Tibial artery (tissue), 4 donors: ENCODE data around the gene GBX2.

ENCODE experiments used
- DNase-seq, 2 donors: peaks; one replicate each; pipeline ENCODE4 v3.0.0-alpha.2; 2019
- H3K27ac ChIP-seq, 2 donors: fragments of 200-600 bp; sonication (generic) in 1 of 2; 1 replicate in 1 of 2; 2 replicates in 1 of 2; pipeline ENCODE4 v1.5.1; 2018 to 2019; ENCODE audit warnings: mild to moderate bottlenecking in 1 of 2
- H3K27me3 ChIP-seq, 2 donors: fragments of 200-600 bp; sonication (generic) in 1 of 2; one replicate each; pipeline versions ENCODE4 v1.5.1 to v1.6.0; 2016 to 2019
- H3K36me3 ChIP-seq, 3 donors: fragments of 200-600 bp; sonication (generic) in 2 of 3; one replicate each; pipeline ENCODE4 v1.5.1; 2016 to 2019; ENCODE audit warnings: mild to moderate bottlenecking in 2 of 3
- H3K4me1 ChIP-seq, 4 donors: fragments of 200-600 bp; sonication (generic) in 2 of 4; 1 replicate in 3 of 4; 2 replicates in 1 of 4; pipeline ENCODE4 v1.5.1; 2016 to 2019
- H3K4me3 ChIP-seq, 2 donors: fragments of 200-600 bp; sonication (generic) in 1 of 2; 1 replicate in 1 of 2; 2 replicates in 1 of 2; pipeline ENCODE4 v1.5.1; 2018 to 2019; ENCODE audit warnings: mild to moderate bottlenecking in 2 of 2
- H3K9me3 ChIP-seq, 3 donors: fragments of 200-600 bp; sonication (generic) in 1 of 3; one replicate each; pipeline ENCODE4 v1.5.1; 2016 to 2019
- CTCF ChIP-seq, 2 experiments: fragments of 200-600 bp in 1 of 2; fragments of 450-650 bp in 1 of 2; IDR thresholded peaks; one replicate each; pipeline ENCODE4 v1.5.1; 2017 to 2019; ENCODE audit warnings: antibody characterized with exemption in 2 of 2, mild to moderate bottlenecking in 1 of 2, moderate library complexity in 1 of 2
- intact Hi-C: fragments of 100-400 bp; cut with DNase I; formaldehyde crosslinking; loops from one replicate; pipeline ENCODE4 v1.15.0; 2023; ENCODE audit warnings: low total_unique reads

GBX2 gene

GRCh38 chr2:236173729-236174607 is 5.8 kb upstream of the GBX2 start:
- H3K36me3 ChIP-seq: no peaks in the 10 kb centered on the region
- TF ChIP-seq CTCF (IDR thresholded peaks at IDR 0.05): no peak
- peaks cover 0 to 48% (median 25%) of the 10 kb centered on the region in 4 donors for H3K4me1 ChIP-seq
- no peak overlapping the region for H3K4me3 ChIP-seq
- peaks cover 5 to 83% of the 10 kb centered on the region in 2 donors for H3K27me3 ChIP-seq
- DNase-seq: no peak
- H3K27ac ChIP-seq: no peak overlapping the region
- H3K9me3 ChIP-seq: no peaks in the 10 kb centered on the region
- intact Hi-C loops: no loop called here

- intact Hi-C loops: no loop called here
- H3K27ac ChIP-seq: no peak overlapping the region
- no peak for DNase-seq
- H3K9me3 ChIP-seq: no peaks in the 10 kb centered on the region
- H3K27me3 ChIP-seq: peaks cover 11 to 83% of the 10 kb centered on the region in 2 donors
- no peaks in the 10 kb centered on the region for H3K36me3 ChIP-seq
- H3K4me3 ChIP-seq: no peak overlapping the region
- no peak for TF ChIP-seq CTCF (IDR thresholded peaks at IDR 0.05)
- peaks cover 0 to 48% (median 23%) of the 10 kb centered on the region in 4 donors for H3K4me1 ChIP-seq
These were observed 5.0 kb upstream of the GBX2 start for GRCh38 chr2:236173036-236173728.

- H3K4me1 ChIP-seq: peaks cover 0 to 48% (median 26%) of the 10 kb centered on the region in 4 donors
- H3K36me3 ChIP-seq: no peaks in the 10 kb centered on the region
- H3K4me3 ChIP-seq: no peak overlapping the region
- intact Hi-C loops: no loop called here
- no peak for DNase-seq
- H3K27me3 ChIP-seq: peaks cover 12 to 83% of the 10 kb centered on the region in 2 donors
- H3K27ac ChIP-seq: no peak overlapping the region
- H3K9me3 ChIP-seq: no peaks in the 10 kb centered on the region
- TF ChIP-seq CTCF (IDR thresholded peaks at IDR 0.05): no peak
These were observed 4.3 kb upstream of the GBX2 start for GRCh38 chr2:236172255-236173035.

GRCh38 chr2:236171680-236172254 is 3.6 kb upstream of the GBX2 start:
- Histone ChIP-seq H3K27ac (no peak overlapping the region), H3K9me3 (no peaks in the 10 kb centered on the region), H3K27me3 (peaks cover 18 to 83% of the 10 kb centered on the region in 2 donors), H3K4me1 (peaks cover 0 to 54% (median 33%) of the 10 kb centered on the region in 4 donors), H3K36me3 (no peaks in the 10 kb centered on the region), H3K4me3 (no peak overlapping the region)
- TF ChIP-seq CTCF (IDR thresholded peaks at IDR 0.05): no peak
- intact Hi-C loops: no loop called here
- DNase-seq: no peak

GRCh38 chr2:236171181-236171679 is 3.0 kb upstream of the GBX2 start:
- Histone ChIP-seq H3K27me3 (peaks cover 18 to 86% of the 10 kb centered on the region in 2 donors), H3K9me3 (no peaks in the 10 kb centered on the region), H3K4me3 (no peak overlapping the region), H3K36me3 (no peaks in the 10 kb centered on the region), H3K4me1 (peaks cover 0 to 59% (median 38%) of the 10 kb centered on the region in 4 donors), H3K27ac (no peak overlapping the region)
- no peak for TF ChIP-seq CTCF (IDR thresholded peaks at IDR 0.05)
- intact Hi-C loops: no loop called here
- no peak for DNase-seq
